Measurements from ENCODE around the gene RTP1.
"Not testable (repeated sequence)": the region's sequence is repeated elsewhere in the genome, so short reads cannot be mapped to it uniquely, and the experiment has no call there.

RTP1 gene

DNA sequence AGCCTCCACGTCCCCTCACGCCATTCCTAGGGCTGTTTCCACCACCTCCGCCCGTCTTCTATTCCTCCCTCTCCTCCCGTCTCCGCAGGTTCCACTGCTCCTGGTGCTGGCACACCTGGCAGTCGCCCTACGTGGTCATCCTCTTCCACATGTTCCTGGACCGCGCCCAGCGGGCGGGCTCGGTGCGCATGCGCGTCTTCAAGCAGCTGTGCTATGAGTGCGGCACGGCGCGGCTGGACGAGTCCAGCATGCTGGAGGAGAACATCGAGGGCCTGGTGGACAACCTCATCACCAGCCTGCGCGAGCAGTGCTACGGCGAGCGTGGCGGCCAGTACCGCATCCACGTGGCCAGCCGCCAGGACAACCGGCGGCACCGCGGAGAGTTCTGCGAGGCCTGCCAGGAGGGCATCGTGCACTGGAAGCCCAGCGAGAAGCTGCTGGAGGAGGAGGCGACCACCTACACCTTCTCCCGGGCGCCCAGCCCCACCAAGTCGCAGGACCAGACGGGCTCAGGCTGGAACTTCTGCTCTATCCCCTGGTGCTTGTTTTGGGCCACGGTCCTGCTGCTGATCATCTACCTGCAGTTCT lies 2.3 kb downstream of the RTP1 start:
- DNase-seq (ENCODE audit: low spot score), result not testable (repeated sequence)

DNA sequence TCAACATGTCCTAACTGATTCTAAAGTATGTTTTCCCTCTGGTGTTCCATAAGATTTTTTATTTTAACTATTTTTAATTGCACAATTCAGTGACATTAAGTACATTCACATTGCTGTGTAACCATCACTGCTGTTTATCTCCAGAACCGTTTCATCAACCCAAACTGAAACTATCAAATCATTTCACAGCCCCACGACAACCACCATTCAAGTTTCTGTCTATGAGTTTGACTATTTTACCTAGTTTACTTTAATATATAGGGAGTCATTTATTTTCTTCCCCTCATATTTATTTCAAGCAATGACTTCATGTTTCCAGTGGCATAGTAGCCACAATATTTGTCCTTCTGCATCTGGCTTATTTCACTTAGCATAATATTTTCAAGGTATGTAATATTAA lies 8.4 kb downstream of the RTP1 start:
- no peak for DNase-seq (ENCODE audit: low spot score)

DNA sequence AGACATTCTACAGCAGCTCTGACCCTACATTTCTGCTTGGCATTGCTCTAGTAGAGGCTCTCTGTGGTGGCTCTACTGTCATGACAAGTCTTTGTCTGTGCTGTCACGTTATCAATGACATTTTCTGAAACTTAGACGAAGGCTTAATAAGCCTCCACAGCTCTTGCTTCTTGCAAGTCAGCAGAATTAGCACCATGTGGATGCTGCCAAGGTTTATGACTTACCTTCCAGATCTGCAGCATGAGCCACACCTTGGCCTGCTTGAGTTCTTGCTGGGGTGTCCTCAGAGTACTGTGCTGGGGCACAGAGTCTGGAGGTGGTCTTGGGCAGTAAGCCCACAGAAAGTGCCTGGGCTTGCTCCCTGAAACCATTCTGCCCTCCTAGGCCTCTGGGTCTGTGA lies 9.8 kb downstream of the RTP1 start:
- no peak for DNase-seq (ENCODE audit: low spot score)

DNA sequence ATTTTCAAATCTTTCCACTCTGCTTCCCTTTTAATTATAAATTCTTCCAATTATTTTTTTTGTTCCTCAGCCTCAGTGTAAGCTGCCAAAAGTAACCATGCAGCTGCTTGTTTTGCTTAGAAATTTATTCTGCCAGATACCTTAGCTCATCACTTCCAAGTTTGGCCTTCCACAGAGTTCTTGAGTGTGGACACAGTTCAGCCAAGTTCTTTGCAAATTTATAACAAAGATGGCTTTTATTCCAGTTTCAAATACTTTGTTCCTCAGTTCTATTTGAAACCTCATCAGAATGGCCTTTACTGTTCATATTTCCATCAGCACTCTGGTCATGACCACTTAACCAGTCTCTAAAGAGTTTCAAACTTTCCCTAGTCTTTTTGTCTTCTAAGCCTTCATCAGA lies 10.3 kb downstream of the RTP1 start:
- no peak for DNase-seq (ENCODE audit: low spot score)

- no peak for DNase-seq (ENCODE audit: low spot score)
These were observed 10.9 kb downstream of the RTP1 start for GRCh38 chr3:187208159-187208558.

DNA sequence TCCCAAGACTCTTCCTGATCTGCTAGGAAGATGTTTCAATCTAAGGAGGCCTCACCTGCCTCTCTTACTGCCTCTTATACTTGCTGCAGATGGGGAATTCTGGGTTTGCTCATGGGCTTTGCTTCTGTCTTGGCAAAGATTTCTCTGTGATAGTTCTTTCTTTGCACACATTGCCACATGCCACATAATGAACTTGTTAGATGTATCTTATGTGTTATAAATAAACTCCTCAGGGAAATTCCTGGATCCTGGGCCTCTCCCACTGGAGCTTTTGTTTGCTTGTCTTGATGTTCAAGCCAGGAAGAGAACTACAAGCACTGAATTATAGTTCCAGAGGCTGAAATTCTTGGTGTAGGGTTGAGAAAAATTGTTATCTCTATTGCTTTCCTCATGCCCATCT lies 12.2 kb downstream of the RTP1 start:
- DNase-seq (ENCODE audit: low spot score), result no peak

GRCh38 chr3:187210091-187210490 lies 12.8 kb downstream of the RTP1 start:
- DNase-seq (ENCODE audit: low spot score), result no peak

- no peak for DNase-seq (ENCODE audit: low spot score)
These were observed 13.4 kb downstream of the RTP1 start for GRCh38 chr3:187210545-187211327.

- no peak for DNase-seq (ENCODE audit: low spot score)
These were observed 14.4 kb downstream of the RTP1 start for GRCh38 chr3:187211532-187212195.

GRCh38 chr3:187212196-187212545 lies 14.9 kb downstream of the RTP1 start:
- DNase-seq (ENCODE audit: low spot score), result no peak

GRCh38 chr3:187212705-187213104 lies 15.4 kb downstream of the RTP1 start:
- DNase-seq (ENCODE audit: low spot score), result no peak

DNA sequence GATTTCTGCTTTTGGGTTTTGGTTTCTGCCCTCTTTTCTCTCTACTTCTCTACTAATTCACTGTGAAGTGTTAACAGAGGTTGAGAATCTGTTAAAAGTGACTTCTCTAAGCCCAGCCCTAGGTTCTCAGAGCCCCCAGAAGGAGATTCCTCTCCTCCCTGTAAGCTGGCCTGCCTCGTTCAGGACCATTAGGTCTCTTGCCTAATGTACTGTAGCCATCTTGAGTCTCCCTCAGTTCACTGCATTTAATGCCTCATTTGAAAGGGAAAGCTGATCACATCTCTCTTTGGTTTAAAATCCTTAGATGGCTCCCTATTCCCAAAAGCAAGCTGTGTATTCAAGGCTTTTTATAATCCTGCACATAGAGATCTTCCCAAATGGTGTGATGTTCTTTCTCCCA lies 16.3 kb downstream of the RTP1 start:
- no peak for DNase-seq (ENCODE audit: low spot score)

GRCh38 chr3:187215460-187215859 lies 18.2 kb downstream of the RTP1 start:
- no peak for DNase-seq (ENCODE audit: low spot score)

GRCh38 chr3:187222801-187223200 lies 25.5 kb downstream of the RTP1 start:
- DNase-seq (ENCODE audit: low spot score), result no peak

GRCh38 chr3:187223799-187224198 lies 26.5 kb downstream of the RTP1 start:
- no peak for DNase-seq (ENCODE audit: low spot score)

GRCh38 chr3:187227658-187228258 lies 30.5 kb downstream of the RTP1 start:
- DNase-seq (ENCODE audit: low spot score), result no peak

GRCh38 chr3:187228740-187229139 lies 31.5 kb downstream of the RTP1 start:
- DNase-seq (ENCODE audit: low spot score), result no peak

GRCh38 chr3:187230011-187230410 lies 32.7 kb downstream of the RTP1 start:
- no peak for DNase-seq (ENCODE audit: low spot score)

DNA sequence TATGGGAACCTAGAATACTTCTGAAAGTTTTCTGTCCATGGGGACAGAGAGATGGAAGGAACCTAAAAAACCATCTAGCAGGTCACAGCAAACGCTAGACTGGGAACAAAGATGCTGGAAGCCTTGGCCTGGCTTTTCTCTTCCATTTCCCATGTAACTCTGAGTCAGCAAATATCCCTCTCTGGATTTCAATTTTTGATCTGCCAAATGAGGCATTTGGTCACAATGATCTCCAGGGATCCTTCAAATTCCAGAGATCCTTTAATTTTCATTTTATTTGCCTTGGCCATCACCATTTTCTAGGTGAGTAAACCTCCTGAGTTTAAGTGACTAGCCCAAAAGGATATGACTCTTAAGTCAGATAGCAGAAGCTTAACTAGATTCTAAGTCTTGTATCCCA lies 39.7 kb downstream of the RTP1 start:
- no peak for DNase-seq (ENCODE audit: low spot score)

GRCh38 chr3:187237741-187238140 lies 40.5 kb downstream of the RTP1 start:
- DNase-seq (ENCODE audit: low spot score), result no peak

GRCh38 chr3:187238239-187238638 lies 41.0 kb downstream of the RTP1 start:
- DNase-seq (ENCODE audit: low spot score), result no peak

DNA sequence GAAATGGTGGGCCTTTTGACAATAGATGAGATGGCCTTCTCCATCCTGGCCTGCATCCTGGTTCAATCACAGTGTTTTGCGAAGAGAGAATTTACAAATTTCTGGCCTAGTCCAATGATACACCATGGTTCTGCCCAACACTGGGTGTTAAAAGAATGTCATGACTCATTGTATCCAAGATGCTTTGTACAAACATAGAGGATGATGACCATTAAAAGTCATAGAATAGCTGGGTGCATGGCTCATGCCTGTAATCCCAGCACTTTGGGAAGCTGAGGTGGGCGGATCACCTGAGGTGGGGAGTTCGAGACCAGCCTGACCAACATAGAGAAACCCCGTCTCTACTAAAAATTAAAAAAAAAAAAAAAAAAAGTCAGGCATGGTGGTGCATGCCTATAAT lies 41.5 kb downstream of the RTP1 start:
- not testable (repeated sequence) for DNase-seq (ENCODE audit: low spot score)

DNA sequence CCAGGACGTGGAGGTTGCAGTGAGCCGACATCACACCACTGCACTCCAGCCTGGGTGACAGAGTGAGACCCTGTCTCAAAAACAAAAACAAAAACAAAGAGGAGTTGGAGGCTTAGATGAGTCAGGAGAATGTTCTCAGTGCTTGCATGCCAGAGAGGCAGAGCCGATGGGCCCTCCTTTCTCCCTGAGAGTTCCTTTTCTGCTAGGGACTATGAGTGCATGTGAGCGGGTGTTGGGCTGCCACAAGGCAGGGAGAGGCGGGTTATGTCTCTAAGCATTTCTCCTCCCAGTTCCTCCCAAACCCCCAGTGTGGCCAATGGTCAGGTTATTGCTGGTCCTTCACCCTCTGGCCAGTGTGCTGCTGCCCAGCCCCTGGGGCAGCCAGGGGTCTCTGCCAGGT lies 45.1 kb downstream of the RTP1 start:
- DNase-seq (ENCODE audit: low spot score), result no peak
